8988T (cell line): ENCODE results near the gene ADCY5.
A peak's percentile ranks its signal among the peaks of the same experiment; 100 is the strongest.

Experiments used
- DNase-seq: peaks from one replicate; pipeline ENCODE4 v3.0.0; 2011

ADCY5 gene

GRCh38 chr3:123384256-123384655 is 64.6 kb downstream of the ADCY5 start:
- DNase-seq: no peak

- DNase-seq: no peak
These were observed 65.5 kb downstream of the ADCY5 start for GRCh38 chr3:123383091-123384053.

- DNase-seq: no peak
These were observed 68.6 kb downstream of the ADCY5 start for GRCh38 chr3:123380261-123380660.

GRCh38 chr3:123379041-123379830 is 69.7 kb downstream of the ADCY5 start:
- DNase-seq: no peak

- no peak for DNase-seq
These were observed 70.4 kb downstream of the ADCY5 start for GRCh38 chr3:123378409-123378915.

GRCh38 chr3:123377243-123377740 is 71.6 kb downstream of the ADCY5 start:
- DNase-seq: no peak

- no peak for DNase-seq
These were observed 72.2 kb downstream of the ADCY5 start for GRCh38 chr3:123376451-123377242.

- DNase-seq: no peak
These were observed 73.6 kb downstream of the ADCY5 start for GRCh38 chr3:123375014-123375940.

- no peak for DNase-seq
These were observed 74.9 kb downstream of the ADCY5 start for GRCh38 chr3:123374016-123374415.

GRCh38 chr3:123373474-123373987 is 75.4 kb downstream of the ADCY5 start:
- DNase-seq: no peak

GRCh38 chr3:123372686-123373473 is 76.0 kb downstream of the ADCY5 start:
- DNase-seq: no peak

- DNase-seq: no peak
These were observed 76.8 kb downstream of the ADCY5 start for GRCh38 chr3:123371859-123372685.

GRCh38 chr3:123371426-123371825 is 77.5 kb downstream of the ADCY5 start:
- DNase-seq: no peak

- DNase-seq: no peak
These were observed 78.1 kb downstream of the ADCY5 start for GRCh38 chr3:123370819-123371218.

- no peak for DNase-seq
These were observed 79.8 kb downstream of the ADCY5 start for GRCh38 chr3:123369085-123369484.

GRCh38 chr3:123367467-123368154 is 81.3 kb downstream of the ADCY5 start:
- no peak for DNase-seq

GRCh38 chr3:123365450-123366143 is 83.3 kb downstream of the ADCY5 start:
- peak; percentile 52 for DNase-seq

GRCh38 chr3:123361071-123361470 is 87.8 kb downstream of the ADCY5 start:
- DNase-seq: no peak
